GM12878 (cell line): ENCODE measurements around the gene PTGR1. TPM values are rescaled to one million over a fixed set of nuclear protein-coding genes. Genes with fewer than 3 reads are reported as not detected.

Experiments
- ATAC-seq: fragments of 200-7000 bp; cut with Tn5 transposase; 3 replicates; pipeline ENCODE4 v1.9.1; 2020; ENCODE audit warnings: mild to moderate bottlenecking, moderate library complexity
- BruUV-seq: library from RNA; stranded (reverse); fragments of 400-500 nt; replicated peaks from 2 replicates; lab custom pipeline; 2021; lab: Mats Ljungman, UMichigan
- CTCF ChIA-PET: fragments of 300-600 bp; sonication (Branson Sonifier 250); formaldehyde crosslinking; extraction: SDS; loops from one replicate; lab custom pipeline; 2021; ENCODE audit warnings: inconsistent platforms; lab: Yijun Ruan, JAX
- POLR2A ChIA-PET: fragments of 350-600 bp; formaldehyde crosslinking; extraction: SDS; loops from one replicate; lab custom pipeline; 2021; ENCODE audit warnings: inconsistent platforms; lab: Charles Lee
- RAD21 ChIA-PET: fragments of 300-600 bp; sonication (Branson Sonifier 250); formaldehyde crosslinking; loops from one replicate; lab custom pipeline; 2023; ENCODE audit warnings: antibody characterized with exemption; ENCODE audit not compliant: unreplicated experiment; lab: Charles Lee
- SMC1A ChIA-PET: fragments of 300-600 bp; sonication (Branson Sonifier 250); formaldehyde crosslinking; loops from one replicate; lab custom pipeline; 2023; ENCODE audit not compliant: unreplicated experiment, uncharacterized antibody; lab: Charles Lee
- DNase-seq: peaks from one replicate; pipeline ENCODE4 v3.0.0-alpha.2; 2011; ENCODE audit warnings: low read depth, low spot score
- FAIRE-seq: peaks from 3 replicates; lab custom pipeline; 2011; peaks lifted over from hg19 to GRCh38; lab: Jason Lieb, UNC
- H2AFZ ChIP-seq: 2 replicates; pipeline ENCODE4 v1.6.0; 2011; ENCODE audit warnings: low read depth, low read length, control low read depth; ENCODE audit not compliant: control insufficient read depth
- H3K27ac ChIP-seq: 2 replicates; pipeline ENCODE4 v1.5.1; 2011; ENCODE audit warnings: control low read depth; ENCODE audit not compliant: control insufficient read depth, insufficient read depth
- H3K27me3 ChIP-seq, 2 experiments: replicated peaks in 1 of 2; 2 replicates each; pipeline versions ENCODE4 v1.6.0 to v1.6.1; 2011; ENCODE audit warnings: low read length in 1 of 2; ENCODE audit not compliant: control insufficient read depth in 2 of 2, insufficient read depth in 2 of 2
- H3K36me3 ChIP-seq, 2 experiments: 2 replicates each; pipeline ENCODE4 v1.5.1; 2011; ENCODE audit warnings: low read length in 1 of 2; ENCODE audit not compliant: control insufficient read depth in 2 of 2, insufficient read depth in 2 of 2
- H3K4me1 ChIP-seq: 2 replicates; pipeline ENCODE4 v1.6.1; 2011; ENCODE audit warnings: mild to moderate bottlenecking, low read length, moderate library complexity, mixed read lengths; ENCODE audit not compliant: control insufficient read depth, insufficient read depth
- H3K4me2 ChIP-seq: 2 replicates; pipeline ENCODE4 v1.6.0; 2011; ENCODE audit warnings: control low read depth; ENCODE audit not compliant: control insufficient read depth, insufficient read depth
- H3K4me3 ChIP-seq: fragments of 200-600 bp; sonication (generic); 2 replicates; pipeline ENCODE4 v1.5.1; 2016
- H3K79me2 ChIP-seq: 2 replicates; pipeline ENCODE4 v1.6.0; 2011; ENCODE audit warnings: low read length; ENCODE audit not compliant: control insufficient read depth, insufficient read depth
- H3K9ac ChIP-seq: 2 replicates; pipeline ENCODE4 v1.8.0; 2011; ENCODE audit warnings: low read length, control low read depth, mixed read lengths; ENCODE audit not compliant: control insufficient read depth, insufficient read depth
- H3K9me3 ChIP-seq: replicated peaks from 3 replicates; pipeline ENCODE4 v1.5.1; 2011; ENCODE audit warnings: mild to moderate bottlenecking, low read length; ENCODE audit not compliant: control insufficient read depth, insufficient read depth
- H4K20me1 ChIP-seq: 2 replicates; pipeline ENCODE4 v1.6.0; 2011; ENCODE audit not compliant: control insufficient read depth, insufficient read depth
- CUX1 ChIP-seq: IDR thresholded peaks from 2 replicates; pipeline ENCODE4 v1.6.1; 2012; ENCODE audit warnings: improper control_type of control experiment, low read depth, low read length; ENCODE audit not compliant: insufficient replicate concordance
- E2F4 ChIP-seq: IDR thresholded peaks from 2 replicates; pipeline ENCODE4 v1.6.1; 2012; ENCODE audit warnings: low read depth, low read length, improper control_type of control experiment
- EED ChIP-seq: sonication (generic); IDR thresholded peaks from 2 replicates; pipeline ENCODE4 v1.6.1; 2016; ENCODE audit warnings: antibody characterized with exemption, low read depth
- EGR1 ChIP-seq, 2 experiments: IDR thresholded peaks; 1 replicate in 1 of 2; 2 replicates in 1 of 2; pipeline ENCODE4 v1.6.1; 2011 to 2012; ENCODE audit warnings: low read depth in 2 of 2, low read length in 2 of 2, borderline replicate concordance in 1 of 2, mild to moderate bottlenecking in 1 of 2, moderate library complexity in 1 of 2
- IRF3 ChIP-seq: fragments of 450-650 bp; IDR thresholded peaks from 2 replicates; pipeline ENCODE4 v1.6.1; 2014; ENCODE audit warnings: mild to moderate bottlenecking
- JUND ChIP-seq: IDR thresholded peaks from 2 replicates; pipeline ENCODE4 v1.6.1; 2012; ENCODE audit warnings: low read depth, mild to moderate bottlenecking, low read length, improper control_type of control experiment, moderate library complexity
- MTA3 ChIP-seq: IDR thresholded peaks from 2 replicates; pipeline ENCODE4 v1.6.1; 2012; ENCODE audit warnings: low read length, inconsistent platforms, borderline replicate concordance
- NR2C1 ChIP-seq: fragments of 450-650 bp; IDR thresholded peaks from 2 replicates; pipeline ENCODE4 v1.6.1; 2017; ENCODE audit warnings: antibody characterized with exemption, mild to moderate bottlenecking, moderate library complexity
- PKNOX1 ChIP-seq: fragments of 450-650 bp; IDR thresholded peaks from 2 replicates; pipeline ENCODE4 v1.6.1; 2016; ENCODE audit warnings: mild to moderate bottlenecking
- PML ChIP-seq: IDR thresholded peaks from 2 replicates; pipeline ENCODE4 v1.6.1; 2012; ENCODE audit warnings: low read length, inconsistent platforms
- POLR2A ChIP-seq: IDR thresholded peaks from 2 replicates; pipeline ENCODE4 v1.6.1; 2011; ENCODE audit warnings: low read depth, mild to moderate bottlenecking, low read length
- SMARCA5 ChIP-seq: fragments of 450-650 bp; IDR thresholded peaks from 2 replicates; pipeline ENCODE4 v1.6.1; 2017; ENCODE audit warnings: mild to moderate bottlenecking
- SUPT20H ChIP-seq: IDR thresholded peaks from 2 replicates; pipeline ENCODE4 v1.6.1; 2011; ENCODE audit warnings: low read depth, mild to moderate bottlenecking, low read length, moderate library complexity, borderline replicate concordance; ENCODE audit not compliant: control insufficient read depth
- WGBS: methylation state at CpG from one replicate; pipeline ENCODE4 v1.1.6; 2016; ENCODE audit warnings: low lambda C conversion rate; ENCODE audit not compliant: insufficient replicate concordance, insufficient coverage; ENCODE audit errors: missing lambda C conversion rate; 5-methylcytosine and 5-hydroxymethylcytosine counted together
- in situ Hi-C: fragments of 300-500 bp; cut with MboI; formaldehyde crosslinking; loops from 9 replicates; pipeline ENCODE4 v1.14.3; 2018; ENCODE audit warnings: mixed read lengths
- intact Hi-C: fragments of 100-400 bp; cut with micrococcal nuclease; formaldehyde crosslinking; loops from one replicate; pipeline ENCODE4 v1.14.2; 2022; ENCODE audit not compliant: unreplicated experiment
- polyA plus RNA-seq, 11 experiments: library from polyadenylated mRNA; depleted of rRNA in 4 of 11; unstranded in 6 of 11; stranded (reverse) in 5 of 11; fragments of >200 nt; fragmentation: Nextera tagmentation in 4 of 11; fragmentation: Illumina TruSeq in 1 of 11; extraction: Ambion mirVana in 4 of 11; extraction: Trizol in 1 of 11; gene quantifications; 1 replicate in 1 of 11; 2 replicates in 10 of 11; pipeline versions ENCODE4 v1.2.1 to v1.2.3, GENCODE V29; 2011 to 2016; ENCODE audit warnings: inconsistent platforms in 2 of 11, missing spikeins in 2 of 11, low read depth in 1 of 11
- total RNA-seq, 4 experiments: library from RNA; depleted of rRNA in 3 of 4; stranded (reverse); fragments of >200 nt in 3 of 4; fragmentation: Illumina TruSeq in 1 of 4; extraction: Trizol in 1 of 4; gene quantifications; 2 replicates each; pipeline versions ENCODE4 v1.2.1 to v1.2.3, GENCODE V29; 2013 to 2021

Gene PTGR1
- total and polyA plus RNA-seq, 10 of the 15 experiments (the other 5 are each of a cell fraction or from before 2014, with no cell fraction given): 0.12 to 6.3 (median 2.8) TPM

GRCh38 chr9:111631214-111631971 lies 31.9 kb upstream of the PTGR1 start, which contains the start of gene DNAJC25:
Gene DNAJC25, plus strand, starts transcription at chr9:111631334. Its CDS starts 74 bp downstream, at chr9:111631408.
- H3K27ac ChIP-seq: peak within 1 kb of the TSS; percentile 57
- H3K4me3 ChIP-seq: peak within 1 kb of the TSS; percentile 86
- SMC1A ChIA-PET: interaction anchor here (1.2 kb wide), 1 partner anchor 33 kb away, joined by 3 read pairs; no protein-coding TSS in a partner anchor
- no peaks in the 10 kb centered on the region for H3K27me3 ChIP-seq
- peak within 1 kb of the TSS; percentile 72 for H3K9ac ChIP-seq
- no TSS peak for BruUV-seq
- H4K20me1 ChIP-seq: no peaks in the 10 kb centered on the region
- peaks cover 51% of the 10 kb centered on the region for H3K79me2 ChIP-seq
- peak within 1 kb of the TSS; percentile 93 for H3K4me2 ChIP-seq
- H3K9me3 ChIP-seq: no peaks in the 10 kb centered on the region
- H3K4me1 ChIP-seq: no peaks in the 10 kb centered on the region; the same call in 1 of the 2 replicates
- in situ Hi-C loops: no loop called here
- DNase-seq: peak; percentile 97
- H3K36me3 ChIP-seq: 0 out of 4 replicates have a peak, but pooled peaks cover 0 to 1% of the 10 kb centered on the region in 2 experiments
- CTCF ChIA-PET: no interaction called here
- under 1% methylated on average over 58 of the region's 79 CpGs for WGBS
- RAD21 ChIA-PET: interaction anchor here (1.0 kb wide), 1 partner anchor 59 kb away, joined by 3 read pairs; no protein-coding TSS in a partner anchor
- peak; percentile 94 for ATAC-seq
- intact Hi-C loops: loop anchor here (2.0 to 10.0 kb wide), 4 partner anchors 31 to 1377 kb away; partner anchors contain the start of gene TXN
- H2AFZ ChIP-seq: peak within 1 kb of the TSS; percentile 99
- POLR2A ChIA-PET: interaction anchor here (0.5 to 1.1 kb wide), 3 partner anchors 20 to 148 kb away, joined by 3 read pairs; partner anchors contain the start of gene ECPAS
- FAIRE-seq: no peak
- TF ChIP-seq NR2C1 (peak; percentile 82), EED (no peak), PML (peak; percentile 95), POLR2A (peak; percentile 100), SUPT20H (no peak), SMARCA5 (peak; percentile 79; the same call in 1 of the 2 replicates), CUX1 (no peak), PKNOX1 (no peak; the same call in 1 of the 2 replicates), JUND (no peak), E2F4 (peak; percentile 18; the same call in 1 of the 2 replicates), MTA3 (no peak), EGR1 (IDR thresholded peaks at IDR 0.05; ENCODE audit: borderline replicate concordance in 1 of 2, low read depth in 2 of 2, low read length in 2 of 2) (no peak), IRF3 (no peak)
